Measurements from ENCODE around the gene XPC. TPM values are rescaled to one million over a fixed set of nuclear protein-coding genes. Genes with fewer than 3 reads are reported as not detected.
A peak's percentile ranks its signal among the peaks of the same experiment; 100 is the strongest.

XPC gene
- total and polyA plus RNA-seq, 4 donors = 12.7 to 26.7 (median 14.2) TPM

GRCh38 chr3:14137004-14137403 lies 41.4 kb downstream of the XPC start:
- WGBS = 83% methylated on average over 3 of the region's 3 CpGs
- H3K4me3 ChIP-seq (ENCODE audit: low read depth in 1 of 3, low read length in 3 of 3) = no peak overlapping the region
- DNase-seq (ENCODE audit: low spot score) = no peak
- peaks cover 21 to 66% (median 49%) of the 10 kb centered on the region in 4 donors for H3K4me1 ChIP-seq (ENCODE audit: control insufficient read depth in 4 of 4, insufficient read depth in 4 of 4, low read length in 3 of 4)
- no peak overlapping the region for H3K9ac ChIP-seq (ENCODE audit: low read depth in 1 of 2, low read length in 2 of 2)
- peaks cover 5 to 41% (median 24%) of the 10 kb centered on the region in 4 donors for H3K36me3 ChIP-seq (ENCODE audit: control insufficient read depth in 4 of 4, insufficient read depth in 3 of 4, low read depth in 1 of 4, low read length in 3 of 4)
- no peaks in the 10 kb centered on the region for H3K27me3 ChIP-seq (ENCODE audit: control insufficient read depth in 4 of 4, insufficient read depth in 4 of 4, low read length in 3 of 4)
- TF ChIP-seq FOXA2 (IDR thresholded peaks at IDR 0.05) (no peak), ZBTB33 (IDR thresholded peaks at IDR 0.05) (no peak)
- no peaks in the 10 kb centered on the region for H3K9me3 ChIP-seq (ENCODE audit: control insufficient read depth in 4 of 4, low read length in 3 of 4)
- H3K27ac ChIP-seq (ENCODE audit: low read depth in 1 of 2, low read length in 2 of 2) = peak overlapping the region in 1 of 2 donors; percentile 11

GRCh38 chr3:14135581-14135980 lies 42.8 kb downstream of the XPC start:
- Histone ChIP-seq H3K27me3 (ENCODE audit: control insufficient read depth in 4 of 4, insufficient read depth in 4 of 4, low read length in 3 of 4) (no peaks in the 10 kb centered on the region), H3K36me3 (ENCODE audit: control insufficient read depth in 4 of 4, insufficient read depth in 3 of 4, low read depth in 1 of 4, low read length in 3 of 4) (peaks cover 10 to 50% (median 27%) of the 10 kb centered on the region in 4 donors), H3K9ac (ENCODE audit: low read depth in 1 of 2, low read length in 2 of 2) (no peak overlapping the region), H3K27ac (ENCODE audit: low read depth in 1 of 2, low read length in 2 of 2) (no peak overlapping the region), H3K4me1 (ENCODE audit: control insufficient read depth in 4 of 4, insufficient read depth in 4 of 4, low read length in 3 of 4) (peaks cover 8 to 66% (median 43%) of the 10 kb centered on the region in 4 donors), H3K9me3 (ENCODE audit: control insufficient read depth in 4 of 4, low read length in 3 of 4) (no peaks in the 10 kb centered on the region), H3K4me3 (ENCODE audit: low read depth in 1 of 3, low read length in 3 of 3) (no peak overlapping the region)
- WGBS = 97% methylated on average over 11 of the region's 11 CpGs
- no peak for TF ChIP-seq REST (IDR thresholded peaks at IDR 0.05)
- no peak for TF ChIP-seq MAX (IDR thresholded peaks at IDR 0.05)
- TF ChIP-seq RAD21 (IDR thresholded peaks at IDR 0.05) = no peak
- no peak for TF ChIP-seq HNF4G (IDR thresholded peaks at IDR 0.05)
- TF ChIP-seq TAF1 (conservative IDR thresholded peaks at IDR 0.05) = no peak
- TF ChIP-seq FOXA1 (IDR thresholded peaks at IDR 0.05) = no peak
- DNase-seq (ENCODE audit: low spot score) = no peak

GRCh38 chr3:14134291-14134690 lies 44.1 kb downstream of the XPC start:
- H3K9me3 ChIP-seq (ENCODE audit: control insufficient read depth in 4 of 4, low read length in 3 of 4) = no peaks in the 10 kb centered on the region
- 97% methylated on average over 6 of the region's 6 CpGs for WGBS
- no peak overlapping the region for H3K27ac ChIP-seq (ENCODE audit: low read depth in 1 of 2, low read length in 2 of 2)
- TF ChIP-seq MAX (IDR thresholded peaks at IDR 0.05) (no peak), REST (IDR thresholded peaks at IDR 0.05) (no peak), HNF4G (IDR thresholded peaks at IDR 0.05) (no peak), ATF3 (IDR thresholded peaks at IDR 0.05) (no peak), YY1 (IDR thresholded peaks at IDR 0.05) (no peak), CTCF (IDR thresholded peaks at IDR 0.05; ENCODE audit: low read depth, low read length, missing input control) (no peak), TAF1 (conservative IDR thresholded peaks at IDR 0.05) (no peak), JUND (IDR thresholded peaks at IDR 0.05) (no peak), HNF4A (conservative IDR thresholded peaks at IDR 0.05) (no peak), NR2F2 (IDR thresholded peaks at IDR 0.05) (no peak)
- peaks cover 6 to 56% (median 37%) of the 10 kb centered on the region in 4 donors for H3K4me1 ChIP-seq (ENCODE audit: control insufficient read depth in 4 of 4, insufficient read depth in 4 of 4, low read length in 3 of 4)
- DNase-seq (ENCODE audit: low spot score) = no peak
- H3K4me3 ChIP-seq (ENCODE audit: low read depth in 1 of 3, low read length in 3 of 3) = no peak overlapping the region
- no peak overlapping the region for H3K9ac ChIP-seq (ENCODE audit: low read depth in 1 of 2, low read length in 2 of 2)
- H3K27me3 ChIP-seq (ENCODE audit: control insufficient read depth in 4 of 4, insufficient read depth in 4 of 4, low read length in 3 of 4) = no peaks in the 10 kb centered on the region
- H3K36me3 ChIP-seq (ENCODE audit: control insufficient read depth in 4 of 4, insufficient read depth in 3 of 4, low read depth in 1 of 4, low read length in 3 of 4) = peaks cover 10 to 58% (median 29%) of the 10 kb centered on the region in 4 donors
